ENCODE data around the gene MANBA.
"Not testable (repeated sequence)": the region's sequence is repeated elsewhere in the genome, so short reads cannot be mapped to it uniquely, and the experiment has no call there.

Gene MANBA

DNA sequence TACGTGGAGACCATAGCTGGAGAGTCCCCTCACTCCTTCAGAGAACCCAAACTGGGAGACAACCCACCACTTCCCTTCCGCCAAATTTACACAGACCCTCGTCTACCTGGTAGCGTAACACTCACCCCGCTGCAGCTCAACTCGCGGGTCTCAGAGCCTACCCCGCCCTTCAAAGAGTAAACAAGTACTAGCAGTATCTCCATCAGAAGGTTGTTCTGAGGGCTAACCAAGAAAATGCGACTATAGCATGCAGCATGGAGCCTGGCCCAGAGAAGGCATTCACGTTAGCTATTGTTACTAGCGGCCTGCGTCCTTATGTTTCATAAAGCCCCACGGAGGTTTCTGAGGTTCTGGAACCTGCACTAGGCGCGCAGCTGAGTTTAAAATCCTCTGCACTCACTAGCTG is 531 bp upstream of the MANBA start:
- no peak for DNase-seq

DNA sequence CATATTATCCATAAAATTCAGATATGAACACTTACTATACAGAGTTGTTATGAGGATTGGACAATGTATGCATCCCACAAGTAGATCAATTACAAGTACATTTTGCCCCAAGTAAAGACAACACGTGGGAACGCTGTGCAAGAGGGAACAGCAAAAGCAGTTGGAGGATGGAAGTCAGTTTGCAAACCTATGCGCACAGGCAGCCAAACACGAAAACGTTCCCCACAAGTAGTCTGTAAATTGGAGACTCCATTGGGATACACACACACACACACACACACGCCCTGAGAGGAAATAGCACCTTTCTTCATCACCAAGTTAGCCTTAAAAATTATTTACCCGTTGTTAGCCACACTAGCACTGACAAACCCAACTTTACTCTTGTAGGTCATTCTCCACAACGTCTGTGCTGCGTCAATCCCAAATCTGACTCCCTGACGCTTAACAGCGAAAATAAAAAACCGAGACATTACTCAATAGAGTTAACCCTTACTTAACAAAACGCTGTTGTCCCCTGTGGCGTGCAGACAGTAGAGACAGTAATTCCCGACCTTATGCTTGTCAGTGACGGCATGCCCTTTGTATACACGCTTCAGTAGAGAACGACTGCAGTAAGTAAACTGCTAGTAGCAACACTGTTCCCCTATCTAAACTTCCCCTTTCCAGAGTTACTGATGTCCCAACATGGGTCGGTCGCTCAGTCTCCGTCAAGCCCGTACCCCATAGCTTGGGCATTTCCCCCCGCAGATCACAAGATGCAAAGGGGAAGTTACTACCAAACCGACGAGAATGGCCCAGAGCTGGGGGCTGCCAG is 730 bp downstream of the MANBA start:
- DNase-seq: peak in 1 of 2 experiments; percentile 6

DNA sequence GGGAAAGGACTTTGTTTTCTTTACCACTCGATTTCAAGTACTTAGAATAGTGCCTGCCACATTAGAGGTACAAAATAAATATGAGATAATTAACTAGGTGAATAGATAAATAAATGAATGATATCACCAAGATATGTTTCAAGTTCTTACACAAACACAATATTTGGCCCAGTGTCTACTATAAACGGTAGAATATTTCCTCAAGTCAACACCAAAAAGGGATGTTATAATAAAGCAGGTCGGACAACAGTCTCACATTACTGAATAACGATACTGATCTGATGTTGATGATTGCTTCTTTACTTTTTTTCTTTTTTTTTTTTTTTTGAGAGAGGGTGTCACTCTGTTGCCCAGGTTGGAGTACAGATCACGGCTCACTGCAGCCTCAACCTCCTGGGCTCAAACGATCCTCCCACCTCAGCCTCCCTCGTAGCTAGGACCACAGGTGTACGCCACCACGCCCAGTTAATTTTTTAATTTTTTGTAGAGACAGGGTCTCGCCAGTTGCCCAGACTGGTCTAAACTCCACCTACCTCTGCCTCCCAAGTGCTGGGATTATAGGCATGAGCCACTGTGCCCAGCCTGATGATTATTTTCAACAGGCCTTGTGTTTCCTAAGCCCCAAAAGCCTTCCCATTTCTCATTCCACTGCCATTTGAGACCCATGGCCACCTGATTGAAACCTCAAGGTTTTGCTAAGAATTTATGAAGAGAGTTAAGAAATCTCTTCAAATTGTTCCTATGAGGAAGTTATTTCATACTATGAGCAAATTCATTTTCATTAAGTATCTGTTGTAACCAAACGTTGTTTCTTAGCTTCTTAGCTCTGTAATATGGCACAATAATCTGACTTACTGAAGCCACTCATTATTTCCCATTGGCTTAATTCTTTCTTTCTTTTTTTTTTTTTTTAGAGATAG is 2.3 kb downstream of the MANBA start:
- no peak for DNase-seq

DNA sequence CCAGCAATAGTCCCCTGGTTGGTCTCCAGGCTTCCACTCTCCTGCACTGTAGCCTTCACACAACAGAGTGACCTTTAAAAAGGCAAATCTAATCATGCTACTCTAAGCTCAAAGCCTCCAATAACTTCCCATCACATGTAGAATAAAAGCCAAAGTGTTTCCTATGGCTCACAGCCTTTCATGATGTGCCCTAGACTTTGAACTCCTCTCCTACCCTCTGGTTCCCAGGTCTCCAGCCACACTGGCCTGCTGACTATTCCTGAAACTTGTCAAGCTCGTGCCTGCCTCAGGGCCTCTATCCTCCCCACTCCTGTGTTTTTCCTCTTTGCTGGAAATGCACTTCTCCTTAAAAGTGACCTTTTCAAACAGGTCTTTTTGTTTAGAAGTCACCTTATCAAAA is 3.1 kb downstream of the MANBA start:
- DNase-seq: no peak

DNA sequence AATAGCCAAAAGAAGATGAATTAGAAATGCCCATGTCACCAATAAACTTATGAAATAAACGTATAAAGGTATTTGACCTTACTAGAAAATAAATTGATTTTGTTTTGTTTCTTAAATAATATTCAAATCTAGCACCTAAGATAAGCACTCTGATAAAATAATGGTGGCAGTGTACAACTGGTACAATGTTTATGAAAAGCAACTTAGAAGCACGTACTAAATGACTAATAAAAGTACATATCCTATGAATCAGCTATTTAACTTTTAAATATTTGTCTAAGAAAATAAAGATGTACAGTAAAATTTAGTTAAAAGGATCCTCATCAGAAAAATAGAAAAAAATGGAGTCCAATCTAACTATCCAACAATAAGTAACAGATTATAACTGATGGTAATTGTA is 6.7 kb downstream of the MANBA start:
- no peak for DNase-seq

DNA sequence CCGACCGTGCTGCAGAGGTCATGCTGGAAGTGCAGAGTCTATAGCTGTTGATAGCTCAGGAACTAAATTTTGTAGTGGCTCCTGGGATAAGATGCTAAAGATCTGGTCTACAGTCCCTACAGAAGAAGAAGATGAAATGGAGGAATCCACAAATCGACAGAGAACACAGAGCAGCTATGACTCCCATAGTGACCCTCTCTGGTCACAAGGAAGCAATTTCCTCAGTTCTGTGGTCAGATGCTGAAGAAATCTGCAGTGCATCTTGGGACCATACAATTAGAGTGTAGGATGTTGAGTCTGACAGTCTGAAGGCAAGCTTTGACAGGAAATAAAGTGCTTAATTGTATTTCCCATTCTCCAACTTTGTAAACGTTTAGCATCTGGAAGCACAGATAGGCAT is 8.8 kb downstream of the MANBA start:
- DNase-seq: no peak

DNA sequence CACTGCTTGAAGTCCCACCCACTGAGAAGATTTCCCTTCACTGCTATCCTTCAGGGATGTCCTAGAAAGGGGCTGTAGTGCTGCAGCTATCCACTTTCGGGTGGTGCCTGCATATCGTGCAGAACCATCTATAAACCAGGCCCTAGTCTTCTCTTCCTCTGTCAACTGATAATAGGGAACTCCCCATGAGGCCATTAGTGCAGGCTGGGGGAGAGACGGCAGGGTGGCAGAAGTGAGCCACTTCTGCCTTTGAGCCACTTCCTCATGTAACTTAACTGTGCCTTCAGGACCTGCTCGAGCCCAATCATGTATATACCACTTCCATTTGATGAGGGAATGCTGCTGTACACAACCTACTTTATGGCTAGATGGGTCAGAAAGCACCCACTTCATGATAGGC is 17.4 kb downstream of the MANBA start:
- not testable (repeated sequence) for DNase-seq

DNA sequence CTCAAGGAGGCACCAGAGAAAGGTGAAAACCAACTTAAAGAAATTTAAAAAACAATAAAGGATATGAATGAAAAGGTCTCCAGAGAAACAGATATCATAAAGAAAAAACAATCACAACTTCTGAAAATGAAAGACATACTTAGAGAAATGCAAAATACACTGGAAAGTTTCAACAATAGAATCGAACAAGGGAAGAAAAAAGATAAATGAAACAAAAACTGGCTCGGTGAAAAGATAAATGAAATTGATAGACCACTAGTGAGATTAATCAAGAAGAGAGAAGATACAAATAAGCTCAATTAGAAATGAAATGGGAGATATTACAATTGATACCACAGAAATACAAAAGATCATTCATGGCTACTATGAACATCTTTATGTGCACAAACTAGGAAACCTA is 22.0 kb downstream of the MANBA start:
- not testable (repeated sequence) for DNase-seq

DNA sequence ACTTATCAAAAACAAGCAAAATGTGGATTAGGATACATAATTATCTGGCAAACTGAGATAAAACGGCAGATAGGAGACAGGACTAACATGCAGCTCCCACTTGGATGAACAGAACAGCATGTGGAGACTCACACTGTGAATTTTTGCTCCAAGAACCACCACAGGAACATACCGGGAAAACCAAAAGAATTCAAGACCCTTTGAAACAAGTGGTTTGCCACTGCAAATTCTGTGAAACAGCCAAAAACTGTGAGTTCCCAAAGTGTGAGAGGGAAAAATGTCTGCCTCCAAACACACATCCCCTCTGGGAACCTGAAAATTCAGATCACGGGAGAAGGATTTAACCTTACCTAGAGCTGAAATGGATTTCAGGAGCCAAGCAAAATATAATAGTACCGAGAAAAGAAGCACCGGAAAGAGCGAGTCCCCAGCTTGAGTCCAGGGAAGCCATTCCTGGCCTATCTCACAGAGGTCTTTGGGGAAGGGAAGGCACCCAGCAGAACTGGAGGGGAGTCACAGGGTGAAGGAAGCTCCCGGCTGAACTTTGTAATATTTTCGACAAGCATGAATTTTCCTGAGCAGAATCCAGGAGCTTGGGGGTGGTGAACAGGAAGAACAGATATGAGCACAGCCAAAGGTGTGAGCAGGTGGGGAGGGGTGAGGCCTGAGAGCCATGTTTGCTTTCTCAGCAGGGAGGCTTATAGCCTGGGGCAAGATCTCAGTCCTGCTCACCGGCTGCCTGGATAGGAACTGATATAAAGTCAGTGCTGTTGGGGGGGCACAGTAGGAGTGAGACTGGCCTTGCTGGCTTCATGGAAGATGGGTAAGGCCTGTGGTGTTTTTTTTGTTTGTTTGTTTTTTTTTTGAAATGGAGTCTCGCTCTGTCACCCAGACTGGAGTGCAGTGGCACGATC is 23.9 kb downstream of the MANBA start:
- no peak for DNase-seq

DNA sequence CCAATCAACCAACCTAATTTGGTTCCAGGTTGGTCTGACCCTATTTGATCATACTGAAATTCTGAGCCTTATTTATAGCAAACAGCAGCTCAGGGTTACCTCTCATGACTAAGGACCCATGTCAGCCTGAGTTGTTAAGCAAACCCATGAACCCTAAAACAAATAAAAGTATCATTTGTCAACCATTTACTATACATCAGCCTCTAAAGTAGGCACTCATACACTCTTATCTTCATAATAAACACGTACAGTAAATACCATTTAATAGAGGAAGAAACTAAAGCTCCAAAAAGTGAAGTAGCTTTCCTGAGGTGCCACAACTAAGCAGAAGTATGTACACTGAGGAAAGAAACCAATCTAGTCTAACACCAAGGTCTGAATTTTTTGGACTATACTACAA is 25.2 kb downstream of the MANBA start:
- no peak for DNase-seq

DNA sequence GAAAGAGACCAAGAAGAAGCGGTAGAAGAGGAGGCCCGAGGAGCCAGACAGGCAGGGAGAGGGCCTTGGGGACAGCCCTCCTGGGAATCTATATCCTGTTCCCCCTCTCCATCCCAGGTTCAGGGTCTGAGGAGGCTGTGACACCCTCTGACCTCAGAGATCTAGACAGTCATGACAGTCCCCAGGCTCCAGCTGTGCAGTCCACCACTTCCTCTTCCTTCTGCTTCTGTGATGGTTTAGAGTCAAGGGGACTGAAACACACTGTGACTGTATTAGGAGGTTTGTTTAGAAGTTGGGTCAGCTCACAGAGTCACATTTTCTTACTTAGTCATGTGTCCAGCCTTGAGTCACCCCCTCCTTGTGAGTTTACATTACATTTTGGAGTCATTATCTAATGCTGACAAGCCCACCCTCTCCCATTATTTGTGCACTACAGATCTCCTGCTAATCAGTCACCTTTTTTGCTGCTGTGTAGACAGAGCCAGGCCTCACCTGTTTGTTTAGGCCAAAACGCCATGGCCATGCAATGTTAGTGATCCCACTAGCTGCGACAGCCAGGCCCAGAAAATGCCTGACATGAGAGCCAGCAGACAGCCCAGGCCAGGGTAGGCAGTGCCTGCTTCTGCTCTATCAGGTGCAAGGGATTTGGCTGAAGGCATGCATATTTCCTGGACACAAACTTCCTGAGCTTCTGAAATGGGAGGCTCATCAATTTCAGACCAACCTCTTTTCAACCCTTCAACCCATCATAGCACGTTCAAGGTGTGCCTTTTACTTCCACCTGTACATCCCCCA is 26.0 kb downstream of the MANBA start:
- DNase-seq: no peak

DNA sequence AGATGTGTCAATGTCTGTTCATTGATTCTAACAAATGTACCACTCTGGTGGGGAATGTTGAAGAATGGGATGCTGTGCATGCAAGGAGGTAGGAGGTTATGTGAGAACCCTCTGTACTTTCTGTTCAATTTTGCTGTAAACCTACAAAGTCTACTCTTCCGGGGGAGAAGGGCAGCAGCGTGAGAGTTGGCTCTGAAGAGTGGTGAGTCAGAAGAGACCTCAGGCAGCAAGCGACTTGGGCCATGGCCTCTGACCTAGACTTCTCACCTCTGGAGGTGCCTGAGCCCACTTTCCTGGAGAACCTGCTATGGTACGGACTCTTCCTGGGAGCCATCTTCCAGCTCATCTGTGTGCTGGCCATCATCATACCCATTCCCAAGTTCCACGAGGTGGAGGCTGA is 26.7 kb downstream of the MANBA start:
- DNase-seq: no peak

DNA sequence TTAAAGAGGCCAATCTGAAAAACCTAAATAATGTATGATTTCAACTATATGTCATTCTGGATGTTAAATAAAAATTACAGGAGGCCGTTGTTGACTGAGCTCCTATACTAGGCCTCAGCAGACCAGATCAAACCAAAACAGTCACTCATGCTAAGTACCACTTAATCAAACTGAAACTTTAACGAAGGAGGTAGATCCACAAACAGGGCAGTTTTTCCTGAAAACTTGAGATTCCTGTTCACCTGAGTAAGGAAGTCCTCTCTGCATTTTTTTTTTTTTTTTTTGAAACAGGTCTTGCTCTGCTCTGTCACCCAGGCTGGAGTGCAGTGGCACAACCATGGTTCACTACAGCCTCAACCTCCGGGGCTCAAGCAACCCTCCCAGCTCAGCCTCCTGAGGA is 27.7 kb downstream of the MANBA start:
- no peak for DNase-seq

DNA sequence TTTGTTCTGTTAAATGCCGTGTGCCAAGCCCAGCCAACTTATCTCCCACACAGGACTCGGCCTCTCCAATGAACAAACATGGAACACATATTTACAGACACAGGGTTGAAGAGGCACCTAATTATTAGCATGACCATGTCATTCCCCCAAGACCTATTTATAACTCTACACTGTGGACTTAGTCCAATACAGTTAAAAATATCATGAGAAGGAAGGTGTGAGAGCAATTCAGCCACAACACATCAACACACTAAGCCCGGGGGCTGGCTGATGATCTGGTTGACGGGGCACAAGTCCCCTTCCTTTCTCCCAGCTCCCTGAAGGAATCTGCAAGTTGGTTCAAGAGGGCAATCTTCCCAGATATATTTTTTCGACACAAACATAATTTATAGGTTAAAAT is 28.1 kb downstream of the MANBA start:
- no peak for DNase-seq

DNA sequence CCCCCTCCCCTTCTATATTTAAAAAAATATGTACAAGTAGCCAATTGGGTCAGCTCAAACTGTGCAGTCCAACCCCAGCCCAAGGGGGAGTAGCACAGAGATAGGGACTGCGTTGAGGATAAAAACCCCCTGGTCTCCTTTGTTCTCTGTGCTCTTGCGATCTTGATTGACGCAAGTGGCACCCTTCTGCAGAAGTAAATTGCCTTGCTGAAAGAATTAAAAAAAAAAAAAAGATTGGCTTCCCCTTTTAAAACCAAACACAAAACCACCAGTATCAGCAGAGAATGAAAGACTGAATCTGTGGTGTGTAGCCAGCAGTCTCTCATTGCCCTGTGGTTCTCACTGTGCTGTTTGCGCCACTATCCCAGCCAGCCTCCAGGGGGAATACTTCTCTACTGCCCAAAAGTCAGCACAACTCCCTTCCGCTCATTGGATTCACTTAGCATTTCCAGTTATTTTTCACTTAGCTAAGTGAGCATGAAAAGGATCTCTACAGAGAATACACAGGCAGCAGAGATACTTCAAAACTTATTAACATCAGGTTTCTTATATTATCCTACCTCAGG is 29.7 kb downstream of the MANBA start:
- no peak for DNase-seq

DNA sequence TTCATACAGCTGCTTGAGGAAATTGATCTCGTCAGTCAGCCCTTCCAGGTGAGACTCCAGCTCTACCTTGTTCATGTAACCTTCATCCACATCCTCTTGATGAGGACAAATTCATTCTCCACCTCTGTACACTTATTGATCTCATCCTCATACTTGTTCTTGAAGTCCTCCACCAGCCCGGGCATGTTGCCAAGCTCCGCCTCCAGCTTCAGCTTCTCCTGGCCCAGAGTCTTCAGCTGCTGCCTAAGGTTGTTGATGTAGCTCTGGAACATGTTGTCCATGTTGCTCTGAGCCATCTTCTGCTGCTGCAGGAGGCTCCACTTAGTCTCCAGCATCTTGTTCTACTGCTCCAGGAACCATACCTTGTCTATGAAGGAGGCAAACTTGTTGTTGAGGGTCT is 31.3 kb downstream of the MANBA start:
- DNase-seq: not testable (repeated sequence)

DNA sequence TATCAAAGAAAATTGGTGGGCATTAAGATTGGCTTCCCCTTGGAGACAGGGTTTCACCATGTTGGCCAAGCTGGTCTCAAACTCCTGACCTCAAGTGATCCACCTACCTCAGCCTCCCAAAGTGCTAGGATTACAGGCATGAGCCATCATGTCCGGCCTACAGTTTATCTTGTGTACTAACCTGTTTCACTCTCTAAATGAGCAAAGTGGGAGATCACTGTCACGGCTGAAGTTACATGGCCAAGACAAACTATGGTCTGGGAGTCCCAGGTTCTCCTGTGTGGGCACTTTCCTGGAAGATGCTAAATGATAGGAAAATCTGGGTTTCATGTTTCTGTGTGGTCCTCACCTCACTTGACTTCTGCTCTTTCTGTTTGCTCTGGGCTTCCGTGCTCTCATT is 33.8 kb downstream of the MANBA start:
- DNase-seq: not testable (repeated sequence)

DNA sequence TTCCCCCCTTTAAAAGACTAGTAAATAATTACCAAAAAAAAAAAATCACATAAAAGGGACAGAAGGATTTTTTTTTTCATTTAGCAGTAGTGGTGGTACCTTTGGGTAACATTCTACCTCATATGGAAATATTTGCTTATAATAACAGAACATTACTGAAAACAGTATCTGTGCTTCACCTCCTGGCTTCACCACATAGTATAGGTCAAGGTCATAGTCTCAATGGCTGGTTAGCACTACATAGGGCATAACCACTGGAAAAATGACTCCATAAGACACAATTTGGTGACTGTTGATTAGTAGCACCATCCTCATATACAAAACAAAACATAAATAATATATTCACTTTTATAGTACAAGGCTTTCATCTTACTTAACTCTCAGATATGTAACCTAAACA is 34.7 kb downstream of the MANBA start:
- no peak for DNase-seq

DNA sequence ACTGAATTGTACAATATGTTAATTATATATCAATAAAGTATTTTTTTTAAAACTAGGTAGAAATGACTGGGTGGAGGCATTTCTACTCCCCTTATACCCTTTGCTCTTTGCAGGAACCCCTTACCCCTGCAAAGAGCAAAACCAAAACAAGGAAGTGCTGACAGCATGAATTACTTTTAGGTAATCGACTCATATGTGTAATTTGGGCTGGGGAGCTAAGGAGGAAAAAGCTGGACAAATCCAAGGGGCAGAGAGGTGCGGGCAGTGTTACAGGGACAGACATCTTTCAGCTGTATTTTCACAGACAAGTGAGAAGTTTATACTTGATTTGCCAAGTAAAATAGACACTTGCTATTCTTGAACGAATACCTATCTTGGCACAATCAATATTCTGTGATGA is 35.5 kb downstream of the MANBA start:
- DNase-seq: no peak

DNA sequence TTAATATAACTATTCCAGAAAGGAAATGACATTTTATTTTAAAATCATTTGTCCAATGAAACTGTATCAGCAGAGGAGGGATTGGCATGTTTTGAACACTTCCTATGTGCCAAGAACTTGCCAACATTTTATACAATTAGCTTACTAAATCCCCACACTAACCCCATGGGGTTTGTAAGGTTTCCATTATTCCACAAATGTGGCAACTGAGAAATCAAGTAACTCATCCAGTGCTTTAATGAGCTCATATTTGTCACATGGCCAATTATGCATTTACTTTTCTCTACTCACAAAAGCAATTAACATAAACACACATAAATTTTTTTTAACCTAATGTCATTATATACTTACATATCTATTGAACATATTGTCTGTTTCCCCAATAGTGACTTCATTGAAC is 37.3 kb downstream of the MANBA start:
- DNase-seq: no peak

DNA sequence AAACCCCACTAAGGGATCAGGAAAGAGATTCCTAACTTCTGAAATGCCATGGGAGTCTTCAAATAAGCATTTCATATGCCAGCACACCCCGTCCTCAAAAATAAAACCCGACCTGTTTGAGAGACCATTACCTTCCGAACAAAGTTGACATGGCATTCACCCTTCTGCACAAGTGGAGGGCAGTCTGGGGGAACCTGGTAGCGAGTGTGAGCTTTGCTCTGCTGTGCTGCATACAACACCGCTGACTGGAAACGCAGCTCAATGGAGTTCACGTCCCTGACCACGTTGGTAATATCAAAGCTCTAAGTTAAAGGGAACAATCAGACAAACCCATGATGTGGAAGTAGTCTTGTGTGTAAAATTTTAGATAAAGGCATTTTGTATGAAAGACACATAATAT is 38.0 kb downstream of the MANBA start:
- DNase-seq: no peak
